WTC11 (cell line): ENCODE results near the gene HDAC9. TPM values are rescaled to one million over a fixed set of nuclear protein-coding genes. Genes with fewer than 3 reads are reported as not detected.

ENCODE experiments used
- ATAC-seq: fragments of 200-7000 bp; cut with Tn5 transposase; 2 replicates; pipeline ENCODE4 v1.10.0; 2021; ENCODE audit warnings: mild to moderate bottlenecking, moderate library complexity
- CTCF ChIA-PET: fragments of 300-600 bp; sonication (Branson Sonifier 250); formaldehyde crosslinking; loops from one replicate; lab custom pipeline; 2021; ENCODE audit warnings: antibody characterized with exemption; lab: Charles Lee
- POLR2A ChIA-PET: fragments of 350-600 bp; sonication (Branson Sonifier 250); formaldehyde crosslinking; loops from one replicate; lab custom pipeline; 2021; ENCODE audit warnings: antibody characterized with exemption; lab: Charles Lee
- DNase-seq: peaks from one replicate; pipeline ENCODE4 v3.0.0; 2021; ENCODE audit warnings: low spot score
- H3K27ac Mint-ChIP-seq: 2 replicates; pipeline ENCODE4 v1.8.0; 2021; ENCODE audit warnings: mixed read lengths
- H3K27me3 Mint-ChIP-seq: 2 replicates; pipeline ENCODE4 v1.8.0; 2021; ENCODE audit warnings: low read depth, mild to moderate bottlenecking, moderate library complexity, mixed read lengths
- H3K36me3 Mint-ChIP-seq: 2 replicates; pipeline ENCODE4 v1.8.0; 2021; ENCODE audit warnings: mixed read lengths
- H3K4me1 Mint-ChIP-seq: 2 replicates; pipeline ENCODE4 v1.8.0; 2022; ENCODE audit warnings: mixed read lengths
- H3K4me3 Mint-ChIP-seq: 2 replicates; pipeline ENCODE4 v1.8.0; 2021; ENCODE audit warnings: mild to moderate bottlenecking, moderate library complexity, mixed read lengths
- H3K9me3 Mint-ChIP-seq: 2 replicates; pipeline ENCODE4 v1.8.0; 2021; ENCODE audit warnings: mixed read lengths
- ATF1 ChIP-seq: sonication (generic); formaldehyde crosslinking; IDR thresholded peaks from 2 replicates; pipeline ENCODE4 v1.8.1; 2023; ENCODE audit warnings: mild to moderate bottlenecking, moderate library complexity, missing genetic modification reagents
- CREM ChIP-seq: sonication (generic); formaldehyde crosslinking; IDR thresholded peaks from 2 replicates; pipeline ENCODE4 v1.8.1; 2022; ENCODE audit warnings: mild to moderate bottlenecking, missing genetic modification reagents, moderate library complexity
- FOXP1 ChIP-seq: sonication (generic); formaldehyde crosslinking; IDR thresholded peaks from 2 replicates; pipeline ENCODE4 v1.8.0; 2022; ENCODE audit warnings: missing genetic modification reagents, mild to moderate bottlenecking, moderate library complexity, borderline replicate concordance
- GTF2I ChIP-seq: fragments of 250-450 bp; sonication (Bioruptor Pico); conservative IDR thresholded peaks from 2 replicates; pipeline ENCODE4 v1.4.0; 2021; ENCODE audit warnings: mild to moderate bottlenecking
- JAZF1 ChIP-seq: fragments of 250-450 bp; sonication (Bioruptor Pico); IDR thresholded peaks from 2 replicates; pipeline ENCODE4 v1.9.0; 2021; ENCODE audit warnings: moderate library complexity, mild to moderate bottlenecking, inconsistent platforms
- JUN ChIP-seq: sonication (generic); formaldehyde crosslinking; IDR thresholded peaks from 2 replicates; pipeline ENCODE4 v1.8.0; 2023; ENCODE audit warnings: mild to moderate bottlenecking, missing genetic modification reagents
- MYBL2 ChIP-seq: sonication (generic); formaldehyde crosslinking; IDR thresholded peaks from 2 replicates; pipeline ENCODE4 v1.8.1; 2023; ENCODE audit warnings: mild to moderate bottlenecking, moderate library complexity, missing genetic modification reagents
- NFE2L1 ChIP-seq: sonication (generic); formaldehyde crosslinking; IDR thresholded peaks from 2 replicates; pipeline ENCODE4 v1.8.1; 2023; ENCODE audit warnings: missing genetic modification reagents
- TEAD1 ChIP-seq: sonication (generic); formaldehyde crosslinking; IDR thresholded peaks from 2 replicates; pipeline ENCODE4 v1.8.0; 2022; ENCODE audit warnings: mild to moderate bottlenecking, missing genetic modification reagents
- ZBTB21 ChIP-seq: sonication (generic); formaldehyde crosslinking; IDR thresholded peaks from 2 replicates; pipeline ENCODE4 v1.8.1; 2023; ENCODE audit warnings: mild to moderate bottlenecking, missing genetic modification reagents, borderline replicate concordance
- ZNF121 ChIP-seq: sonication (generic); formaldehyde crosslinking; IDR thresholded peaks from 2 replicates; pipeline ENCODE4 v1.8.0; 2023; ENCODE audit warnings: missing genetic modification reagents
- ZNF138 ChIP-seq: sonication (generic); formaldehyde crosslinking; conservative IDR thresholded peaks from 2 replicates; pipeline ENCODE4 v1.8.1; 2022; ENCODE audit warnings: mild to moderate bottlenecking, moderate library complexity, missing genetic modification reagents
- total RNA-seq: library from RNA; stranded (reverse); gene quantifications from 3 replicates; pipeline ENCODE4 v1.2.3, GENCODE V29; 2021
- TF ChIP-seq, protein P1 (sequence below): sonication (generic); formaldehyde crosslinking; IDR thresholded peaks from 2 replicates; pipeline ENCODE4 v1.8.0; 2022; ENCODE audit warnings: mild to moderate bottlenecking, missing genetic modification reagents
- TF ChIP-seq, protein P2 (sequence below): sonication (generic); formaldehyde crosslinking; IDR thresholded peaks from 2 replicates; pipeline ENCODE4 v1.8.0; 2022; ENCODE audit warnings: missing genetic modification reagents
- TF ChIP-seq, protein P3 (sequence below): sonication (generic); formaldehyde crosslinking; IDR thresholded peaks from 2 replicates; pipeline ENCODE4 v1.8.1; 2022; ENCODE audit warnings: low read depth, missing genetic modification reagents, borderline replicate concordance
- TF ChIP-seq, protein P4 (sequence below): sonication (generic); formaldehyde crosslinking; IDR thresholded peaks from 2 replicates; pipeline ENCODE4 v1.8.0; 2022; ENCODE audit warnings: mild to moderate bottlenecking, missing genetic modification reagents

The HDAC9 gene
- total RNA-seq, 1 experiment from 2014 or later, result 18.8 TPM

DNA sequence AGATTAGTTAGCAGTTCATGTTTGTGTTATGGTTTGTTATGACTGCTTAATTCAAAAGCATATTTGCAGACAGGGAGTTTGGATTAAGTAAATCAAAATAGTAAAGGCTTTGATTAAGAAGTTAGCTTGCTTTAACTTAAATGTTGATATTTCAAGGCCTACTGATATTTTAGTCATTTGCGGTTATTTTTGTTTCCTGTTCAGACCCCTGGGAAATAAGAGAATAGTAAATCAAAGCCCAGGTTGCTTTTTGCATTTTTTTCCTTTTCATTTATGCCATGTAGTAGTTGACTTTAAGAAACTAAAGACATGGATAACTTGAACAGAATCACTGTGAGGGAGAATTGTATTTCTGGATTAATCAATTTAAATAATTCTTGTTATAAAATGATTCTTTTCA lies 77.3 kb downstream of the HDAC9 start (continued):
- TF ChIP-seq, protein P1, sequence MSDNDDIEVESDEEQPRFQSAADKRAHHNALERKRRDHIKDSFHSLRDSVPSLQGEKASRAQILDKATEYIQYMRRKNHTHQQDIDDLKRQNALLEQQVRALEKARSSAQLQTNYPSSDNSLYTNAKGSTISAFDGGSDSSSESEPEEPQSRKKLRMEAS (CRISPR knock-in tag), result no peak

DNA sequence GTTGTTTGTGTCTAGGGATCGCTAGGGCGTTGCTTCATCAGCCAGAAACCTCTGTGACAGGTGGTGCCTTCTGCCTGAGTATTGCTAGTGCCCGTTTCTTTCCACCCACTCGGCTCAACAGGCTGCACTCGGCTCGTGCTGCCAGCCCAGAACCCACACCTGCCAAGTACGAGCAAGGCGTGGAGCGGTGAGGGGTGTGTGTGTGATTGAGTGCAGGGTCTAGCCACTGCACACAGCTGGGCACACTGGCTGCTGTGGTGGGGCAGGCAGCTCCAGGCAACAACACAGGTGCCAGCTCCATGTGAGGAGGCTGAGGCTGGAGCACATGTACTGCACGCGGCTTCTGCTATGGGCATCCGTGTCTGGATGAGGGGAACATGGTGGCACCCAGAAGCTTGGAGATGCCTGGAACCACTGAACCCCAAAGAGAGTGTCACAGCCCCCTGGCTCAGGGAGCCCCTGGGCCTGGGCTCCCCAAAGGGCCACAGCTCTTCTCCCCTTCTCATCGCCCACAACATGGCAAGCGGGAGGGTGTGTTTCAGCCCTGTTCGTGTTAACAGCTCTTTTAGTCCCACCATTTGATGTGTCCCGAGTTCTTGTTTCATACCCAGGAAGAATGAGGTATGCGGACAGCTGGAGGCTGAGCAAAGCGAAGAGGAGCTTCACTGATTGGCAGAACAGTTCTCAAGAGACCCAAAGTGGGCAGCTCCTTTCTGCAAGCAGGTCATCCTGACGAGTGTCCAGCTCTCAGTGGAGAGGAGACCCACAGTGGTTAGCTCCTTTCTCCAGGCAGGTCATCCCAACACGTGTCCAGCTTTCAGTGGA lies 78.1 kb downstream of the HDAC9 start:
- no peak for ATAC-seq
- peaks cover 8% of the 10 kb centered on the region for H3K4me1 Mint-ChIP-seq
- no peaks in the 10 kb centered on the region for H3K36me3 Mint-ChIP-seq
- ChIA-PET CTCF (interaction anchor here (1.1 to 1.9 kb wide), 2 partner anchors 216 to 221 kb away, joined by 4 to 10 read pairs; no protein-coding TSS in a partner anchor), POLR2A (no interaction called here)
- H3K27me3 Mint-ChIP-seq, result no peaks in the 10 kb centered on the region
- H3K27ac Mint-ChIP-seq, result no peak overlapping the region
- TF ChIP-seq MYBL2 (CRISPR knock-in tag) (no peak), GTF2I (CRISPR knock-in tag) (no peak), ZNF138 (no peak), JUN (CRISPR knock-in tag) (no peak), NFE2L1 (no peak), TEAD1 (CRISPR knock-in tag) (no peak), JAZF1 (CRISPR knock-in tag) (no peak), ATF1 (CRISPR knock-in tag) (no peak)
- TF ChIP-seq, protein P2, sequence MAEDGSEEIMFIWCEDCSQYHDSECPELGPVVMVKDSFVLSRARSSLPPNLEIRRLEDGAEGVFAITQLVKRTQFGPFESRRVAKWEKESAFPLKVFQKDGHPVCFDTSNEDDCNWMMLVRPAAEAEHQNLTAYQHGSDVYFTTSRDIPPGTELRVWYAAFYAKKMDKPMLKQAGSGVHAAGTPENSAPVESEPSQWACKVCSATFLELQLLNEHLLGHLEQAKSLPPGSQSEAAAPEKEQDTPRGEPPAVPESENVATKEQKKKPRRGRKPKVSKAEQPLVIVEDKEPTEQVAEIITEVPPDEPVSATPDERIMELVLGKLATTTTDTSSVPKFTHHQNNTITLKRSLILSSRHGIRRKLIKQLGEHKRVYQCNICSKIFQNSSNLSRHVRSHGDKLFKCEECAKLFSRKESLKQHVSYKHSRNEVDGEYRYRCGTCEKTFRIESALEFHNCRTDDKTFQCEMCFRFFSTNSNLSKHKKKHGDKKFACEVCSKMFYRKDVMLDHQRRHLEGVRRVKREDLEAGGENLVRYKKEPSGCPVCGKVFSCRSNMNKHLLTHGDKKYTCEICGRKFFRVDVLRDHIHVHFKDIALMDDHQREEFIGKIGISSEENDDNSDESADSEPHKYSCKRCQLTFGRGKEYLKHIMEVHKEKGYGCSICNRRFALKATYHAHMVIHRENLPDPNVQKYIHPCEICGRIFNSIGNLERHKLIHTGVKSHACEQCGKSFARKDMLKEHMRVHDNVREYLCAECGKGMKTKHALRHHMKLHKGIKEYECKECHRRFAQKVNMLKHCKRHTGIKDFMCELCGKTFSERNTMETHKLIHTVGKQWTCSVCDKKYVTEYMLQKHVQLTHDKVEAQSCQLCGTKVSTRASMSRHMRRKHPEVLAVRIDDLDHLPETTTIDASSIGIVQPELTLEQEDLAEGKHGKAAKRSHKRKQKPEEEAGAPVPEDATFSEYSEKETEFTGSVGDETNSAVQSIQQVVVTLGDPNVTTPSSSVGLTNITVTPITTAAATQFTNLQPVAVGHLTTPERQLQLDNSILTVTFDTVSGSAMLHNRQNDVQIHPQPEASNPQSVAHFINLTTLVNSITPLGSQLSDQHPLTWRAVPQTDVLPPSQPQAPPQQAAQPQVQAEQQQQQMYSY (CRISPR knock-in tag), result no peak
- TF ChIP-seq, protein P3, sequence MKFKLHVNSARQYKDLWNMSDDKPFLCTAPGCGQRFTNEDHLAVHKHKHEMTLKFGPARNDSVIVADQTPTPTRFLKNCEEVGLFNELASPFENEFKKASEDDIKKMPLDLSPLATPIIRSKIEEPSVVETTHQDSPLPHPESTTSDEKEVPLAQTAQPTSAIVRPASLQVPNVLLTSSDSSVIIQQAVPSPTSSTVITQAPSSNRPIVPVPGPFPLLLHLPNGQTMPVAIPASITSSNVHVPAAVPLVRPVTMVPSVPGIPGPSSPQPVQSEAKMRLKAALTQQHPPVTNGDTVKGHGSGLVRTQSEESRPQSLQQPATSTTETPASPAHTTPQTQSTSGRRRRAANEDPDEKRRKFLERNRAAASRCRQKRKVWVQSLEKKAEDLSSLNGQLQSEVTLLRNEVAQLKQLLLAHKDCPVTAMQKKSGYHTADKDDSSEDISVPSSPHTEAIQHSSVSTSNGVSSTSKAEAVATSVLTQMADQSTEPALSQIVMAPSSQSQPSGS (CRISPR knock-in tag), result no peak
- TF ChIP-seq, protein P4, sequence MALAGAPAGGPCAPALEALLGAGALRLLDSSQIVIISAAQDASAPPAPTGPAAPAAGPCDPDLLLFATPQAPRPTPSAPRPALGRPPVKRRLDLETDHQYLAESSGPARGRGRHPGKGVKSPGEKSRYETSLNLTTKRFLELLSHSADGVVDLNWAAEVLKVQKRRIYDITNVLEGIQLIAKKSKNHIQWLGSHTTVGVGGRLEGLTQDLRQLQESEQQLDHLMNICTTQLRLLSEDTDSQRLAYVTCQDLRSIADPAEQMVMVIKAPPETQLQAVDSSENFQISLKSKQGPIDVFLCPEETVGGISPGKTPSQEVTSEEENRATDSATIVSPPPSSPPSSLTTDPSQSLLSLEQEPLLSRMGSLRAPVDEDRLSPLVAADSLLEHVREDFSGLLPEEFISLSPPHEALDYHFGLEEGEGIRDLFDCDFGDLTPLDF (CRISPR knock-in tag), result no peak
- TF ChIP-seq, protein P1 (CRISPR knock-in tag), result no peak
- DNase-seq, result no peak
- H3K9me3 Mint-ChIP-seq, result no peaks in the 10 kb centered on the region
- no peak overlapping the region for H3K4me3 Mint-ChIP-seq

DNA sequence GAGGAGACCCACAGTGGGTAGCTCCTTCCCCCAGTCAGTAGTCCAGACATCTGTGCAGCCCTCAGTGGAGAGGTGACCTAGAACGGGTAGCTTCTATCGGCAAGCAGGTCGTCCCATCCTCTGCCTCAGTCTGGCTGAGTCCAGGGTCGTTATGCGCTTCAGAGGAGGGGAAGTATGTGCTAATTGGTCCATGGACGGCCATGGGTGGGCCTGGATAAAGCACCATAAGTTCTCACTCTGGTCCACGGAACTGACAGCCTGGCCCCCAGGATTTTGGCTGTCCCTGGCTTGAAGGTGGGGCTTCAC lies 78.6 kb downstream of the HDAC9 start:
- ATAC-seq, result no peak
- DNase-seq, result no peak
- H3K4me1 Mint-ChIP-seq, result peaks cover 8% of the 10 kb centered on the region
- no peak overlapping the region for H3K4me3 Mint-ChIP-seq
- no peaks in the 10 kb centered on the region for H3K27me3 Mint-ChIP-seq
- H3K36me3 Mint-ChIP-seq, result no peaks in the 10 kb centered on the region
- no peak overlapping the region for H3K27ac Mint-ChIP-seq
- H3K9me3 Mint-ChIP-seq, result no peaks in the 10 kb centered on the region
- CTCF ChIA-PET, result interaction anchor here (0.5 to 1.4 kb wide), 3 partner anchors 38 to 221 kb away, joined by 4 to 5 read pairs (median 4); no protein-coding TSS in a partner anchor
- TF ChIP-seq CREM (CRISPR knock-in tag), result no peak
- TF ChIP-seq FOXP1 (CRISPR knock-in tag), result no peak
- no peak for TF ChIP-seq ZNF121
- TF ChIP-seq ZBTB21, result no peak
- TF ChIP-seq, all 79 proteins: peak for 0
- POLR2A ChIA-PET, result no interaction called here
